ENCODE measurements around the gene NIPSNAP3A. TPM values are rescaled to one million over a fixed set of nuclear protein-coding genes. Genes with fewer than 3 reads are reported as not detected.

NIPSNAP3A gene
- total RNA-seq, 1 experiment from 2014 or later, result 17.4 TPM

DNA sequence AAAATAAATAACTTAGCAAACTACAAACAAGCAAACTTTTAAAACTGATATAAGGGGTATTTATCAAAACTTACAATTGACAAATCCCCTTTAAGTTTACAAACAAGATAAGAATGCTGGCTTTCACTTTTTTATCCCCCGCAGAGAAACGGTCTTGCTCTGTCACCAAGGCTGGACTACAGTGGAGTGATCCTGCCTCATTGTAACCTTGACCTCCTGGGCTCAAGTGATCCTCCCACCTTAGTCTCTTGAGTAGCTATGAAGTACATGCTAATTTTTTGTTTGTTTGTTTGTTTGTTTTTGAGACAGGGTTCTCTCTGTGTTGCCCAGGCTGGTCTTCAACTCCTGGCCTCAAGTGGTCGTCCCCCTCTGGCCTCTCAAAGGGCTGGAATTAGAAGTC is 9.0 kb upstream of the NIPSNAP3A start:
- Histone ChIP-seq H3K36me3 (ENCODE audit: control insufficient read depth, insufficient read depth, low read length) (no peaks in the 10 kb centered on the region), H3K27ac (ENCODE audit: low read length) (no peak overlapping the region), H3K4me3 (ENCODE audit: low read depth in 2 of 2, low read length in 2 of 2) (no peak overlapping the region), H3K27me3 (ENCODE audit: control insufficient read depth, insufficient read depth, low read length) (no peaks in the 10 kb centered on the region), H3K9me3 (ENCODE audit: control insufficient read depth, insufficient read depth, low read depth, low read length) (no peaks in the 10 kb centered on the region), H3K4me1 (ENCODE audit: control insufficient read depth, insufficient read depth, low read length) (no peaks in the 10 kb centered on the region)
- ChIA-PET POLR2A (no interaction called here), CTCF (no interaction called here)
- no peak for TF ChIP-seq REST (IDR thresholded peaks at IDR 0.05; ENCODE audit: insufficient read depth in 1 of 2, low read depth in 2 of 2, low read length in 1 of 2)
- no peak for TF ChIP-seq POLR2AphosphoS5 (IDR thresholded peaks at IDR 0.05; ENCODE audit: low read depth, low read length)
- TF ChIP-seq SIN3A (IDR thresholded peaks at IDR 0.05; ENCODE audit: borderline replicate concordance, insufficient read depth, low read depth, low read length), result no peak
- TF ChIP-seq TCF7L2 (IDR thresholded peaks at IDR 0.05; ENCODE audit: low read depth, low read length), result no peak
- TF ChIP-seq CTCF (IDR thresholded peaks at IDR 0.05), result no peak
- no TSS peak for BruUV-seq (replicated peaks)
- ATAC-seq (no peak), DNase-seq (ENCODE audit: low read depth, low spot score) (no peak)
- intact Hi-C loops (cut with micrococcal nuclease; ENCODE audit: unreplicated experiment) (no loop called here), in situ Hi-C loops (cut with HindIII; ENCODE audit: low pct_unique_long_range_greater_than_20kb, low sequenced_read_pairs) (no loop called here)

GRCh38 chr9:104740621-104741020 is 6.9 kb upstream of the NIPSNAP3A start:
- CTCF ChIA-PET, result no interaction called here
- no TSS peak for BruUV-seq (replicated peaks)
- no peak for ATAC-seq
- DNase-seq (ENCODE audit: low read depth, low spot score), result no peak
- H3K4me1 ChIP-seq (ENCODE audit: control insufficient read depth, insufficient read depth, low read length), result no peaks in the 10 kb centered on the region
- no peak overlapping the region for H3K27ac ChIP-seq (ENCODE audit: low read length)
- no peak overlapping the region for H3K4me3 ChIP-seq (ENCODE audit: low read depth in 2 of 2, low read length in 2 of 2)
- intact Hi-C loops (cut with micrococcal nuclease; ENCODE audit: unreplicated experiment) (loop anchor here (5.0 kb wide), 2 partner anchors 58 to 573 kb away; no protein-coding TSS in a partner anchor), in situ Hi-C loops (cut with HindIII; ENCODE audit: low pct_unique_long_range_greater_than_20kb, low sequenced_read_pairs) (no loop called here)
- POLR2A ChIA-PET, result no interaction called here
- no peaks in the 10 kb centered on the region for H3K9me3 ChIP-seq (ENCODE audit: control insufficient read depth, insufficient read depth, low read depth, low read length)
- H3K36me3 ChIP-seq (ENCODE audit: control insufficient read depth, insufficient read depth, low read length), result no peaks in the 10 kb centered on the region
- TF ChIP-seq TCF7L2 (IDR thresholded peaks at IDR 0.05; ENCODE audit: low read depth, low read length) (no peak), REST (IDR thresholded peaks at IDR 0.05; ENCODE audit: insufficient read depth in 1 of 2, low read depth in 2 of 2, low read length in 1 of 2) (no peak), SIN3A (IDR thresholded peaks at IDR 0.05; ENCODE audit: borderline replicate concordance, insufficient read depth, low read depth, low read length) (no peak)
- no peaks in the 10 kb centered on the region for H3K27me3 ChIP-seq (ENCODE audit: control insufficient read depth, insufficient read depth, low read length)

Measured in Panc1 (cell line).